Right lobe of liver (tissue), 4 donors: ENCODE measurements around the gene CFAP157.

Experiments
- CTCF ChIP-seq, 4 donors: fragments of 200-600 bp in 3 of 4; fragments of 450-650 bp in 1 of 4; IDR thresholded peaks; one replicate each; pipeline versions ENCODE4 v1.5.1 to v1.8.0; 2016 to 2022; ENCODE audit warnings: antibody characterized with exemption in 4 of 4, mild to moderate bottlenecking in 2 of 4
- POLR2A ChIP-seq: fragments of 450-650 bp; IDR thresholded peaks from one replicate; pipeline ENCODE4 v1.6.1; 2017; ENCODE audit warnings: antibody characterized with exemption, mild to moderate bottlenecking
- donor health status: DM: no; HTN: no; CAD: no.
- donor health status: DM: no; HTN: no; CAD: no.
- donor health status: DM: no; HTN: yes; CAD: no.

GRCh38 chr9:127686461-127687393 is 20.1 kb upstream of the CFAP157 start:
- no peak for TF ChIP-seq CTCF (IDR thresholded peaks at IDR 0.05)
- TF ChIP-seq POLR2A, result no peak
